ENCODE data around the gene ADAM33. TPM values are rescaled to one million over a fixed set of nuclear protein-coding genes. Genes with fewer than 3 reads are reported as not detected.

ADAM33 gene
- total RNA-seq, 1 donor from 2014 or later = 11.0 TPM

DNA sequence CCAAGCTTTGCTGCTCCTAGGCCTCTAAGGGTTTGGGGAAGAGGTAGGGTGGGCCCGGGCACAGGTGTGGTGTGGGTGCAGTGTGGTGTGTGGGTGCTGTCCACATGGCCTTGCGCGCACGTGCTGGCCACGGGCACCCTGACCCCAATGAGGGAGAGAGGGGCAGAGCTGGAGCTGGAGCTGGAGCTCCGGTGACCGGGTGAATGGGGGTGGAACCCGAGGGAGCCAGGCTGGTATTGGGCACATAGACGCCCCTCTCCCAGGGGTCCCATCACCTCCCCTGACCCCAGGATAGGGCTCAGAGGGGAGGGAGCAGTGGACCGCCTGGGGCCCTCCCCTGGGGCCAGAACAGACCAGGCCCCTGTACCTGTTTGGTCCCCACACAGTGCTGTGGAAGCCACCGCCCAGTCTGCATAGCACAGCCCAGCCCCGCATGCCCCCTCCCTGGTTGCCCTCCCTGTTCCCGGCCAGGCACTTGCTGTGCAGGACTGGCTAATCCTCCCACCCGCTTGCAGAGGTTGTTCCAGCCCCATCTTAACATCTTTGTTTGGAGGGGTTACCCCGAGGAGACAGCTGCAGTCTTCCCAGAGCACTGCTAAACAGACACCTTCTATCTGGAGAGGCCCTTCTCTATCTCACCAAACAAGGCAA is 984 bp downstream of the ADAM33 start:
- ATAC-seq (no peak), DNase-seq (no peak)
- no peaks in the 10 kb centered on the region for H3K36me3 ChIP-seq
- TF ChIP-seq, protein P1, sequence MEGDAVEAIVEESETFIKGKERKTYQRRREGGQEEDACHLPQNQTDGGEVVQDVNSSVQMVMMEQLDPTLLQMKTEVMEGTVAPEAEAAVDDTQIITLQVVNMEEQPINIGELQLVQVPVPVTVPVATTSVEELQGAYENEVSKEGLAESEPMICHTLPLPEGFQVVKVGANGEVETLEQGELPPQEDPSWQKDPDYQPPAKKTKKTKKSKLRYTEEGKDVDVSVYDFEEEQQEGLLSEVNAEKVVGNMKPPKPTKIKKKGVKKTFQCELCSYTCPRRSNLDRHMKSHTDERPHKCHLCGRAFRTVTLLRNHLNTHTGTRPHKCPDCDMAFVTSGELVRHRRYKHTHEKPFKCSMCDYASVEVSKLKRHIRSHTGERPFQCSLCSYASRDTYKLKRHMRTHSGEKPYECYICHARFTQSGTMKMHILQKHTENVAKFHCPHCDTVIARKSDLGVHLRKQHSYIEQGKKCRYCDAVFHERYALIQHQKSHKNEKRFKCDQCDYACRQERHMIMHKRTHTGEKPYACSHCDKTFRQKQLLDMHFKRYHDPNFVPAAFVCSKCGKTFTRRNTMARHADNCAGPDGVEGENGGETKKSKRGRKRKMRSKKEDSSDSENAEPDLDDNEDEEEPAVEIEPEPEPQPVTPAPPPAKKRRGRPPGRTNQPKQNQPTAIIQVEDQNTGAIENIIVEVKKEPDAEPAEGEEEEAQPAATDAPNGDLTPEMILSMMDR (IDR thresholded peaks at IDR 0.05) = no peak
- H3K9me3 ChIP-seq = no peaks in the 10 kb centered on the region
- peak overlapping the region; percentile 44 for H3K4me3 ChIP-seq
- intact Hi-C loops (cut with DNase I) = no loop called here
- peaks cover 17% of the 10 kb centered on the region for H3K4me1 ChIP-seq
- H3K27me3 ChIP-seq = peaks cover 41% of the 10 kb centered on the region
- H3K27ac ChIP-seq = peak overlapping the region; percentile 17

DNA sequence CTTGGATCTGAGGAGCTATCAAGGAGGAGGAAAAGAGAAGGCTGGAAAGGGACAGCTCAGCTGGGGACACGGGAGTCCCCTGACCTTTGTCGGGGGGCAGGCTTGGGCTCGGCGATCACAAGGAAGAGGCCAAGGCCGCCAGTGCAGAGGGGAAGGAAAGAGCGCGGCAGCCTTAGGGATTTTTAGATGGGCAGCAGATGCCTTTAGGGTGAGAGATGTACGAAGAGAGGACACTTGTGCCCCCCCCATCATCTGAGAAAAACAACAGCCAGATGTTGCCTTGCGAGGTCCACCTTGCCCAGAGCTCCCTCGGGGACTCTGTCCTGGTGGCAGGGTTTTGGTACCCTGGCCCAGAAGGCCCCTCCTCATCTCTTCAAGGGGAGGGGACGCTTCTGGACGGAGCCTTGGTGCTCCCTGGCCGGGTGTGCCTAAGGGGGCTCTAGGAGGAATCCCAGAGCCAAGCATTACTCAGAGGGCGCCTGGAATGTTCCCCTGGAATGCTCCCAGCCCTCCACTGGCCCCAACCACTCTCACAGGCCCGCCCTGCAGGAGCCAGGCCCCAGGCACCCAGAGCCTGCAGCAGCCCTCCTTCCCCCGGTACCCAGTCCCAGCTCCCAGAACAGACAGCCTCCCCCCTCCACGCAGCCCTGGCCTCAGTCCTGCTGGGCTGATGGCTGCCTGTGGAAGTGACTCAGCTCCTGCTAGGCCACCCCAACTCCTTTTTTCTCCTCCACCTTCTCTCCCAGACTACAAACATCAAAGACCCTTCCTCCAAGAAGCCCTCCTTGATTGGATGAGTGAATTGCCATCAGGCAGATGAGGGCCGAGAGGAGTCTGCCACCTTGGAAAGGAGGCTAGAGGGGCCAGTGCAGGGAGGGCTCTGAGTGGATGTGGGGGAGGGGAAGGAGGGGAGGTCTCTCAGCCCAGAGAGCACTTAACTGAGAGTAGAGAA is 1.8 kb downstream of the ADAM33 start:
- ATAC-seq (no peak), DNase-seq (no peak)
- TF ChIP-seq, protein P1 (IDR thresholded peaks at IDR 0.05) = no peak
- H3K36me3 ChIP-seq = no peaks in the 10 kb centered on the region
- intact Hi-C loops (cut with DNase I) = loop anchor here (5.0 kb wide), 1 partner anchor 32 kb away; the partner anchor contains the start of gene SIGLEC1
- peaks cover 17% of the 10 kb centered on the region for H3K4me1 ChIP-seq
- H3K9me3 ChIP-seq = no peaks in the 10 kb centered on the region
- H3K4me3 ChIP-seq = peak overlapping the region; percentile 44
- peak overlapping the region; percentile 17 for H3K27ac ChIP-seq
- H3K27me3 ChIP-seq = peaks cover 38% of the 10 kb centered on the region

DNA sequence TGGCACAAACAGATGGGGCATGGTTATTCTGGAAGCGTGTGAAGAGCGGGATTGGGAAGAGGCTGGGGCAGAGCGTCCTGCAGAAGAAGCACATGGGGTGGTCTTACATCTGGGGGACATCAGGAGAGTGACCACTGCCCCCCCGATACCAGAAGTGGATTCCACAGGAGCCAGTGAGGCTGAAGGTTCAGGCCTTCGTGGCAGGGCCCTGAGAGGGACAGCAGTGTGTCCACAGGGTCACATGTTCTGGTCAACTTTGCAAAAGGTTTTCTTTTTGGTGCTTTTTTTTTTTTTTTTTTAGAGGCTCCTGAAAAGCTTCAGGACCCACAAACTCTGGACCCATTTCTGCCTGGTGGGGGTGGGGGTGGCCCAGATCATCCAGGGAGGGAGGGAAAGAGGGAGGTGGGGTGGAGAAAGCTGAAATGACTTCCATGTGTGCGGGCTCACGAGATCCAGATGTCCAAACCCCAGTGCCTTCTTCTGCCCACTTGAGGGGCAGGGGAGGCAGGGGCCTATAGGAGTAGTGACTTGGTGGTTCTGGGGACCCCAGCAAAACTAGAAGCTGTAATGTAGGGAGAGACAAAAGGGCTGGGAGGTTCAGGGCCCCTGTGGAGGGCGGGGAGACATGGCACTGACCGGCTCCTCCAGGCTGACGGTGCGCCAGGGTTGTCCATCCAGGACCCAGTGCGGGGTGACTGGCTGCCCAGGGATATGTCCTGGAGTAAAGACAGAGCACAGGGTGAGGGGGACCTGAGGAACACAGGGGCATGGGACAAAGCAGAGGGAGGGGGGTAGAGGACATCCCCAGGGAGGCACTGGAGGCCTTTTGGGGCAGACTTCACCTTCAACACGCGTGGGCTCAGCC is 2.7 kb downstream of the ADAM33 start:
- no peaks in the 10 kb centered on the region for H3K36me3 ChIP-seq
- no peak overlapping the region for H3K4me3 ChIP-seq
- peaks cover 44% of the 10 kb centered on the region for H3K27me3 ChIP-seq
- ATAC-seq (no peak), DNase-seq (no peak)
- H3K4me1 ChIP-seq = peaks cover 17% of the 10 kb centered on the region
- no peak overlapping the region for H3K27ac ChIP-seq
- intact Hi-C loops (cut with DNase I) = loop anchor here (5.0 kb wide), 1 partner anchor 33 kb away; the partner anchor contains the start of gene SIGLEC1
- TF ChIP-seq, protein P1 (IDR thresholded peaks at IDR 0.05) = no peak
- no peaks in the 10 kb centered on the region for H3K9me3 ChIP-seq

DNA sequence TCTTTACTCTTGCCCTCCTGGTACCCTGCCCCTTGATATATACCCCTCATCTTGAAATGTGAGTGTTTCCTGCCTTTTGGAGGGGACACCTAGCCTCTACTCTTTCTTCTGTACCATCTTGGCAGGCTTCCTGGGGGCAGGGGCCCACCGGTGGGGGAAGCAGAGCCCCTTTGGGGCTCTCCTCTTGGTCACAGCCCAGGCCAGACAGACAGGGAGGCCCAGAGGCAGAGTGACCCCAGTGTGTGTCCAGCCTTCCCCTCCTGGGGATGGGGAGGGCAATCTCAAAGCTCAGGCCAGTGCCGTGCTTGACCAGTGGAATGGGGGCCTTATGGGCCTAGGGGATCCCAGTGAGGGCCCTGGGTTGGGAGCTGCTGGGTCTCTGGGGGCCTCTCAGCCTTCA is 3.6 kb downstream of the ADAM33 start:
- ATAC-seq (no peak), DNase-seq (no peak)
- H3K27me3 ChIP-seq = peaks cover 52% of the 10 kb centered on the region
- H3K4me3 ChIP-seq = no peak overlapping the region
- no peaks in the 10 kb centered on the region for H3K36me3 ChIP-seq
- intact Hi-C loops (cut with DNase I) = loop anchor here (5.0 kb wide), 1 partner anchor 34 kb away; the partner anchor contains the start of gene SIGLEC1
- no peaks in the 10 kb centered on the region for H3K9me3 ChIP-seq
- TF ChIP-seq, protein P1 (IDR thresholded peaks at IDR 0.05) = no peak
- H3K4me1 ChIP-seq = peaks cover 17% of the 10 kb centered on the region
- no peak overlapping the region for H3K27ac ChIP-seq

DNA sequence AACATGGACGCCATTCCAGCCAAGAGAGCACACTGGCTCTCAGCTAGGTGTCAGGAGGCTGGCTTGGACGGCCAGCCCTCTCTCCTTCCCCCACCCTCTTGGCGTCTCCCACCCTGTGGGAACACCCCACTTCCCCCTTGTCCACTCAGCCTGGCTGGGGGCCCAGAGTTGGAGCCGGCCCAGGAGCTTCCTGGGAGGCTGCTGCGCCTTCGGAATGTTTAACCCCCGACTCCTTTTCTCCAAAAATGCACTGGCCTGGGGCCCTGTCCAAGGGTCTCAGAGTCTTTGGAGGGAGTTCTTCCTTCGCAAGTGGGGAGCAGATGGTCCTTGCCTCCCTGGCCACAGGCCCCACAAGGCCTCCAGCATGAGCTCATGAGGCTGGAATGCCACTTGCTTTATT is 4.1 kb downstream of the ADAM33 start:
- TF ChIP-seq, protein P1 (IDR thresholded peaks at IDR 0.05) = no peak
- no peak for ATAC-seq
- intact Hi-C loops (cut with DNase I) = loop anchor here (5.0 kb wide), 1 partner anchor 35 kb away; the partner anchor contains the start of gene SIGLEC1
- Histone ChIP-seq H3K27ac (no peak overlapping the region), H3K27me3 (peaks cover 52% of the 10 kb centered on the region), H3K4me3 (no peak overlapping the region), H3K4me1 (peaks cover 17% of the 10 kb centered on the region), H3K36me3 (no peaks in the 10 kb centered on the region), H3K9me3 (no peaks in the 10 kb centered on the region)
- DNase-seq = no peak

Measured in upper lobe of right lung (tissue), 1 donor.